GM23338 (cell line): ENCODE results near the gene DUSP8. TPM values are rescaled to one million over a fixed set of nuclear protein-coding genes. Genes with fewer than 3 reads are reported as not detected.
A peak's percentile ranks its signal among the peaks of the same experiment; 100 is the strongest.

Experiments used
- ATAC-seq: fragments of 200-7000 bp; cut with Tn5 transposase; 3 replicates; pipeline ENCODE4 v1.9.1; 2020
- DNase-seq: peaks from one replicate; pipeline ENCODE4 v3.0.0-alpha.2; 2015; ENCODE audit warnings: low spot score
- H2AFZ ChIP-seq: fragments of 200-600 bp; sonication (generic); 2 replicates; pipeline ENCODE4 v1.8.0; 2016; ENCODE audit warnings: antibody characterized with exemption, mild to moderate bottlenecking, moderate library complexity
- H3F3A ChIP-seq: fragments of 200-600 bp; sonication (generic); replicated peaks from 2 replicates; pipeline ENCODE4 v1.8.0; 2017; ENCODE audit warnings: antibody characterized with exemption, mixed run types, low read depth
- H3K27ac ChIP-seq: fragments of 200-600 bp; sonication (generic); 2 replicates; pipeline ENCODE4 v1.6.1; 2016; ENCODE audit warnings: low read depth
- H3K27me3 ChIP-seq: fragments of 200-600 bp; sonication (generic); 2 replicates; pipeline ENCODE4 v1.8.0; 2016; ENCODE audit warnings: mild to moderate bottlenecking, mixed run types, moderate library complexity; ENCODE audit not compliant: insufficient read depth
- H3K36me3 ChIP-seq: fragments of 200-600 bp; sonication (generic); 2 replicates; pipeline ENCODE4 v1.8.0; 2016; ENCODE audit warnings: mild to moderate bottlenecking; ENCODE audit not compliant: insufficient read depth
- H3K4me1 ChIP-seq: fragments of 200-600 bp; sonication (generic); 2 replicates; pipeline ENCODE4 v1.8.0; 2016; ENCODE audit warnings: mild to moderate bottlenecking, moderate library complexity; ENCODE audit not compliant: insufficient read depth
- H3K4me2 ChIP-seq: fragments of 200-600 bp; sonication (generic); 2 replicates; pipeline ENCODE4 v1.7.1; 2017; ENCODE audit warnings: mixed run types
- H3K4me3 ChIP-seq: fragments of 200-600 bp; sonication (generic); 2 replicates; pipeline ENCODE4 v1.6.1; 2016; ENCODE audit warnings: mixed run types
- H3K79me2 ChIP-seq: fragments of 200-600 bp; sonication (generic); replicated peaks from 2 replicates; pipeline ENCODE4 v1.8.0; 2017; ENCODE audit warnings: mild to moderate bottlenecking; ENCODE audit not compliant: insufficient read depth
- H3K9me2 ChIP-seq: fragments of 200-600 bp; sonication (generic); 2 replicates; pipeline ENCODE4 v1.8.0; 2017; ENCODE audit not compliant: insufficient read depth
- H4K20me1 ChIP-seq: fragments of 200-600 bp; sonication (generic); replicated peaks from 2 replicates; pipeline ENCODE4 v1.8.0; 2017; ENCODE audit warnings: mild to moderate bottlenecking; ENCODE audit not compliant: insufficient read depth
- H3K27ac Mint-ChIP-seq: 2 replicates; pipeline ENCODE4 v1.8.0; 2020; ENCODE audit warnings: inconsistent platforms, mild to moderate bottlenecking, moderate library complexity, mixed read lengths
- H3K27me3 Mint-ChIP-seq: 3 replicates; pipeline ENCODE4 v1.8.0; 2022; ENCODE audit warnings: low read depth, mild to moderate bottlenecking, moderate library complexity, mixed read lengths, inconsistent platforms; ENCODE audit not compliant: insufficient read depth, poor library complexity
- H3K36me3 Mint-ChIP-seq: 3 replicates; pipeline ENCODE4 v1.8.0; 2021; ENCODE audit warnings: low read depth, mild to moderate bottlenecking, inconsistent platforms, moderate library complexity, mixed read lengths
- H3K4me1 Mint-ChIP-seq: 3 replicates; pipeline ENCODE4 v1.8.0; 2020; ENCODE audit warnings: mild to moderate bottlenecking, inconsistent platforms, mixed read lengths
- H3K4me3 Mint-ChIP-seq: 3 replicates; pipeline ENCODE4 v1.8.0; 2021; ENCODE audit warnings: moderate library complexity, mild to moderate bottlenecking, inconsistent platforms, mixed read lengths
- H3K9me3 Mint-ChIP-seq: 3 replicates; pipeline ENCODE4 v1.8.0; 2020; ENCODE audit warnings: moderate library complexity, mild to moderate bottlenecking, inconsistent platforms, mixed read lengths
- CTCF ChIP-seq, 2 experiments: fragments of 200-600 bp in 1 of 2; sonication (generic) in 1 of 2; conservative IDR thresholded peaks; 2 replicates each; pipeline versions ENCODE4 v1.5.1 to v1.6.1; 2016 to 2017; ENCODE audit warnings: antibody characterized with exemption in 2 of 2, low read depth in 2 of 2, mild to moderate bottlenecking in 2 of 2, moderate library complexity in 1 of 2
- ETS1 ChIP-seq: IDR thresholded peaks from 2 replicates; pipeline ENCODE4 v1.6.1; 2016; ENCODE audit warnings: antibody characterized with exemption
- EZH2 ChIP-seq: fragments of 200-600 bp; sonication (generic); IDR thresholded peaks from one replicate; pipeline ENCODE4 v1.8.0; 2017; ENCODE audit warnings: antibody characterized with exemption, mild to moderate bottlenecking, low read depth; ENCODE audit not compliant: unreplicated experiment
- EZH2phosphoT487 ChIP-seq: fragments of 200-600 bp; sonication (generic); IDR thresholded peaks from one replicate; pipeline ENCODE4 v1.8.1; 2018; ENCODE audit warnings: antibody characterized with exemption; ENCODE audit not compliant: unreplicated experiment
- JUNB ChIP-seq: IDR thresholded peaks from one replicate; pipeline ENCODE4 v1.6.1; 2016; ENCODE audit warnings: antibody characterized with exemption; ENCODE audit not compliant: unreplicated experiment
- NANOG ChIP-seq: IDR thresholded peaks from 2 replicates; pipeline ENCODE4 v1.6.1; 2016; ENCODE audit warnings: antibody characterized with exemption, borderline replicate concordance
- POLR2AphosphoS5 ChIP-seq: IDR thresholded peaks from 2 replicates; pipeline ENCODE4 v1.6.1; 2016; ENCODE audit warnings: antibody characterized with exemption, low read depth
- REST ChIP-seq: IDR thresholded peaks from one replicate; pipeline ENCODE4 v1.6.1; 2018; ENCODE audit warnings: antibody characterized with exemption; ENCODE audit not compliant: unreplicated experiment
- STAT1 ChIP-seq: IDR thresholded peaks from one replicate; pipeline ENCODE4 v1.6.1; 2016; ENCODE audit warnings: antibody characterized with exemption; ENCODE audit not compliant: unreplicated experiment
- ZNF114 ChIP-seq: fragments of 250-450 bp; sonication (Bioruptor Pico); IDR thresholded peaks from 2 replicates; pipeline ENCODE4 v1.5.0; 2020; ENCODE audit warnings: mild to moderate bottlenecking, moderate library complexity
- ZNF331 ChIP-seq: fragments of 250-450 bp; sonication (Bioruptor Pico); IDR thresholded peaks from 2 replicates; pipeline ENCODE4 v1.5.0; 2020; ENCODE audit warnings: low read depth, mild to moderate bottlenecking, moderate library complexity
- ZNF462 ChIP-seq: fragments of 250-450 bp; sonication (Bioruptor Pico); IDR thresholded peaks from 2 replicates; pipeline ENCODE4 v1.5.0; 2020; ENCODE audit warnings: mild to moderate bottlenecking, moderate library complexity
- polyA plus RNA-seq: library from polyadenylated mRNA; unstranded; fragments of >200 nt; fragmentation: Nextera tagmentation; extraction: Ambion mirVana; gene quantifications from 2 replicates; pipeline ENCODE4 v1.2.1, GENCODE V29; 2016
- total RNA-seq: library from RNA; depleted of rRNA; stranded (reverse); fragments of >200 nt; shearing (Covaris generic); gene quantifications from 2 replicates; pipeline ENCODE4 v1.2.3, GENCODE V29; 2014

DUSP8 gene
- total and polyA plus RNA-seq, 2 experiments from 2014 or later = 1.1 TPM

GRCh38 chr11:1573903-1574237, 1.8 kb upstream of the DUSP8 start (continued):
- TF ChIP-seq CTCF (conservative IDR thresholded peaks at IDR 0.05; ENCODE audit: low read depth in 2 of 2) = no peak
- no peak for TF ChIP-seq STAT1
- no peak for TF ChIP-seq EZH2
- TF ChIP-seq ZNF331 = no peak
- TF ChIP-seq REST = no peak

GRCh38 chr11:1573077-1573902, 1.2 kb upstream of the DUSP8 start:
- Histone ChIP-seq H3K9me2 (no peaks in the 10 kb centered on the region), H4K20me1 (no peaks in the 10 kb centered on the region), H3K4me2 (peak overlapping the region; percentile 90), H3K36me3 (no peaks in the 10 kb centered on the region), H3K4me3 (peak overlapping the region; percentile 60), H3K27ac (no peak overlapping the region), H3K4me1 (peaks cover 28% of the 10 kb centered on the region), H3K79me2 (no peaks in the 10 kb centered on the region), H3F3A (peaks cover 8% of the 10 kb centered on the region; the same call in 1 of the 2 replicates), H3K27me3 (peaks cover 63% of the 10 kb centered on the region), H2AFZ (no peak overlapping the region)
- Mint-ChIP-seq H3K9me3 (peaks cover 3% of the 10 kb centered on the region; the same call in 2 of the 3 replicates), H3K4me3 (peak overlapping the region; percentile 44), H3K4me1 (peaks cover 13% of the 10 kb centered on the region), H3K27ac (no peak overlapping the region), H3K36me3 (no peaks in the 10 kb centered on the region), H3K27me3 (peaks cover 58% of the 10 kb centered on the region)
- DNase-seq (no peak), ATAC-seq (peak; percentile 16)
- no peak for TF ChIP-seq EZH2phosphoT487
- no peak for TF ChIP-seq ETS1
- no peak for TF ChIP-seq ZNF462 (CRISPR knock-in tag)
- no peak for TF ChIP-seq EZH2
- TF ChIP-seq JUNB = no peak
- no peak for TF ChIP-seq NANOG
- TF ChIP-seq ZNF331 = no peak
- no peak for TF ChIP-seq POLR2AphosphoS5
- TF ChIP-seq ZNF114 (CRISPR knock-in tag) = no peak
